A549 (cell line): ENCODE data around the gene TAS2R60.

Experiments
- CTCF ChIP-seq: fragments of >200 bp; sonication (Bioruptor Twin); formaldehyde crosslinking; IDR thresholded peaks from 3 replicates; pipeline ENCODE4 v1.5.1; 2016
- EP300 ChIP-seq, 2 experiments: fragments of >200 bp; sonication (Bioruptor Twin); formaldehyde crosslinking; IDR thresholded peaks; 2 replicates in 1 of 2; 3 replicates in 1 of 2; pipeline ENCODE4 v1.6.1; 2016 to 2017
- ESRRA ChIP-seq: fragments of 150-350 bp; IDR thresholded peaks from 2 replicates; pipeline ENCODE4 v1.6.1; 2014; ENCODE audit warnings: mild to moderate bottlenecking, low read length, borderline replicate concordance
- MAX ChIP-seq: IDR thresholded peaks from 2 replicates; pipeline ENCODE4 v1.6.1; 2012
- POLR2A ChIP-seq: IDR thresholded peaks from 2 replicates; pipeline ENCODE4 v1.6.1; 2012; ENCODE audit warnings: mild to moderate bottlenecking, low read length
- REST ChIP-seq: fragments of 200-600 bp; sonication (generic); IDR thresholded peaks from 2 replicates; pipeline ENCODE4 v1.6.1; 2016; ENCODE audit warnings: antibody characterized with exemption, mild to moderate bottlenecking, moderate library complexity
- RFX5 ChIP-seq: fragments of 450-650 bp; IDR thresholded peaks from 2 replicates; pipeline ENCODE4 v1.7.1; 2014; ENCODE audit warnings: antibody characterized with exemption, mild to moderate bottlenecking, moderate library complexity
- SMC3 ChIP-seq: fragments of >200 bp; sonication (Bioruptor Twin); formaldehyde crosslinking; IDR thresholded peaks from 3 replicates; pipeline ENCODE4 v1.6.1; 2018; ENCODE audit warnings: inconsistent platforms
- USF2 ChIP-seq: fragments of 450-650 bp; IDR thresholded peaks from 2 replicates; pipeline ENCODE4 v1.6.1; 2014; ENCODE audit warnings: antibody characterized with exemption

GRCh38 chr7:143413123-143413522, 30.1 kb upstream of the TAS2R60 start:
- TF ChIP-seq RFX5 (no peak), POLR2A (no peak), USF2 (no peak), CTCF (no peak), MAX (no peak), SMC3 (no peak), ESRRA (no peak), EP300 (IDR thresholded peaks at IDR 0.05) (no peak), REST (no peak)
